Duodenal mucosa (tissue), 2 donors: ENCODE data around the gene PARP15.

Experiments used
- H3K27ac ChIP-seq: one replicate; pipeline ENCODE4 v1.7.0; 2013; ENCODE audit warnings: low read depth, low read length
- H3K27me3 ChIP-seq, 2 donors: one replicate each; pipeline ENCODE4 v1.7.0; 2013; ENCODE audit warnings: low read length in 2 of 2, control low read depth in 1 of 2; ENCODE audit not compliant: insufficient read depth in 2 of 2, control insufficient read depth in 1 of 2
- H3K36me3 ChIP-seq, 2 donors: one replicate each; pipeline ENCODE4 v1.7.0; 2013; ENCODE audit warnings: low read length in 2 of 2, control low read depth in 1 of 2; ENCODE audit not compliant: insufficient read depth in 2 of 2, control insufficient read depth in 1 of 2
- H3K4me1 ChIP-seq, 2 donors: one replicate each; pipeline ENCODE4 v1.7.0; 2013; ENCODE audit warnings: low read length in 2 of 2, control low read depth in 1 of 2; ENCODE audit not compliant: insufficient read depth in 2 of 2, control insufficient read depth in 1 of 2
- H3K4me3 ChIP-seq, 2 donors: one replicate each; pipeline ENCODE4 v1.7.0; 2013; ENCODE audit warnings: low read length in 2 of 2, low read depth in 1 of 2
- H3K9ac ChIP-seq, 2 donors: one replicate each; pipeline ENCODE4 v1.7.0; 2013; ENCODE audit warnings: low read length in 2 of 2, low read depth in 1 of 2
- H3K9me3 ChIP-seq, 2 donors: one replicate each; pipeline ENCODE4 v1.7.0; 2013; ENCODE audit warnings: low read length in 2 of 2, control low read depth in 1 of 2; ENCODE audit not compliant: control insufficient read depth in 1 of 2

Gene PARP15

DNA sequence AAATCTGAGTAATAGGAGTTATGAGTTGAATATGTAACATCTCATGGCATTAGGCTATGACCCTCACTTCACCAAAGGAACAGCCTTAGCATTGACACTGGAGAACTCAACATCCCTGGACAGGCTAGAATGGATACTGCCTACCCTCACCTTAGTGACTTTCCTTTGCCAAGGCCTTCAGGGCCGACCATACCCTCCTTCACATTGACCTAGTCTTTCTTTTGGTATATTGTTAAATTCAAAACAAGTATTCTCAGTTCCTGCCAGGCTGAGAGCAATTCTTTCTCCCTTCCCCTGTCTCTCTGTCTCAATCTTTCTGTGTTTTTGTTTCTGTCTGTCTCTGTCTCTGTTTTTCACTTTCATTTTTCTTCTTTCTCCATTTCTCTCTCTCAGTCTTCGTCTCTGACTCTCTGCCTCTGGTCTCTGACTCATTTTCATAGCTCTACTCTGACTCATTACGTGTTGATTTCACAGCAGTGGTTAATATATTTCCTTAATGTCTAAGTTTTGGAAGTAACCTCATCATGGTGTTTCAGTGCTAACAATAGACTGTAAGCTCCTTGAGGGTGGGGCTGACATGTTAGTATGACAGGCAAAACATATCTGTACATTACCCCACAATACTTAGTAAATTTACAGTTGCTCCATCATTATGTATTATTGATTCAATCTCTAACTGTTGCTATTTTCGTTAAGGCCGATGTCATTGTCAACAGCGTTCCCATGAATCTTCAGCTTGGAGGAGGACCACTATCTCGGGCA lies 32.5 kb downstream of the PARP15 start:
- H3K27me3 ChIP-seq = no peaks in the 10 kb centered on the region
- H3K27ac ChIP-seq = no peak overlapping the region
- no peak overlapping the region for H3K9ac ChIP-seq

DNA sequence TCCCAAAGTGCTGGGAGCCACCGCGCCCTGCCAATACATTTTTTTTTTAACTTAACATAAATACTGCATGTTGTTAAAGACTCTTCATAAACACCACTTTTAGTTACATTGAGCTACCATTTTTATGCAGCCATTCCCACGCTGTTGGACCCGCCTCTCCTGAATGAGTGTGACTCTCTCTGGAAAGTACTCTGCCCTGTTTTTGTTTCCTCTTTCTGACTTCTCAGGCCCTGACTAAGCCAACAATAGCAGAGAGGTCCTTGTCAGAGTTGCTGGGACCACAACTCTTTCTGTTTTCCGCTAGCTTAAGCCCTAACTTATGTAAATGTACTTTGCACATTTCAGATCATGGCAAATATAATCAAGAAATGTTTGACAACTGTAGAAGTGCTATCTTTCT lies 35.2 kb downstream of the PARP15 start:
- H3K9ac ChIP-seq = no peak overlapping the region
- no peaks in the 10 kb centered on the region for H3K27me3 ChIP-seq
- H3K36me3 ChIP-seq = no peaks in the 10 kb centered on the region
- no peak overlapping the region for H3K4me3 ChIP-seq
- H3K4me1 ChIP-seq = no peaks in the 10 kb centered on the region
- H3K27ac ChIP-seq = no peak overlapping the region
- no peaks in the 10 kb centered on the region for H3K9me3 ChIP-seq

More for the DNA sequence above, 32.5 kb downstream of the PARP15 start:
- no peaks in the 10 kb centered on the region for H3K36me3 ChIP-seq
- H3K4me1 ChIP-seq = no peaks in the 10 kb centered on the region
- H3K9me3 ChIP-seq = no peaks in the 10 kb centered on the region
- H3K4me3 ChIP-seq = no peak overlapping the region

DNA sequence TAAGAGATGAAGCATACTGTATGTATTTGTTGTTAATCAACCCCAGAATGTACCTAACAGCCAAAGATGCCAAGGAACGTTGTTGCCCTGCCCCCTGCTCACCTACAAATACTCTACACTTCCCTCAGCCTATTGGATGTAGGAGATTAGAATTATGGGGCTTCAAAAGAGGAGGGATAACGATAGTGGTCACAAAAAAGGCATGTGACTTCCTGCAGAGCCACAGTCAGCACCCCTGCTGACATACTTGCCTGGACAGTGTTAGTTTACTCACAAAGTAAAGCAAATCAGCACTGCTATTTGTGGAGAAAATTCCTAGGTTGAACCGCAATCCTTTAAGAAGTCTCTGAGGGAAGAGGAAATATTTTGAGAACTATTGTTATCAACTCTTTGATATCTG lies 37.9 kb downstream of the PARP15 start:
- Histone ChIP-seq H3K27ac (no peak overlapping the region), H3K4me1 (no peaks in the 10 kb centered on the region), H3K9me3 (no peaks in the 10 kb centered on the region), H3K4me3 (no peak overlapping the region), H3K27me3 (no peaks in the 10 kb centered on the region), H3K9ac (no peak overlapping the region), H3K36me3 (no peaks in the 10 kb centered on the region)

DNA sequence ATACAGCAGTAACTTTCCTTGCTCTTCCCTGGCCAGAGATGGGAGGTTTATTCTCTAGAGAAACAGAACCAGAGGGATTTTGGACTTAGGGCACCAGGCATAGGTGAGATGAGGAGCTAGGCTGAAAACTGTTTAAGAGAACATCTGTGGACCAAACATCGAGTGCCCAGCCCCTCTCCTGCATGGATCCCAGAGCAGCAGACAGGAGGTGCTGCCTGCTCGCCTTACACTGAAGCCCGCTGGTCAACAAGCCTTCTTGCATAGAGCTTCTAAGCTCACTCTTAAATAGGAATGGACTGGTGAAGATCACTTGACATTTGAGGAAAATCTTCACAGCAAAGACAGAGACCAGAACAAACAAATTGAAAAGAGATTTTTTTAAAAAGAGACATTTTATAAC lies 41.2 kb downstream of the PARP15 start:
- H3K4me3 ChIP-seq = no peak overlapping the region
- no peaks in the 10 kb centered on the region for H3K36me3 ChIP-seq
- H3K27ac ChIP-seq = no peak overlapping the region
- H3K9me3 ChIP-seq = no peaks in the 10 kb centered on the region
- no peaks in the 10 kb centered on the region for H3K27me3 ChIP-seq
- H3K9ac ChIP-seq = no peak overlapping the region
- H3K4me1 ChIP-seq = no peaks in the 10 kb centered on the region

DNA sequence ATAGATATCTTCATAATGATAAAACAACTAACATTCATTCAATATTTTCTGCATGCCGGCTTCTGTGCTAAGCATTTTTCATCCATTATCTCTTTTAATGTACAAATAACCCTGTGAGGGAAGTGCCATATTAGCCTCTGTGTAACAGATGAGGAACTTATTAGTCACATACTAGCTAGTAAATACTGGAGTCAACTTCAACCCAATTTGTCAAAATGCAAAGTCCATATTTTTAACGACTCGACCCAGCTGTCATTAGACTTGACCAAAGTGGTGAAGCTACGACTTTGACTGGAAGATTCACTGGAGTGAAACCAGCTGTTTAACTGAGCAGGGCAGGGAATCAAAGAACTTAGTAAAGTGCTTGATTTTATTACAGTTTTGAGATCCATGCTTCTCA lies 41.6 kb downstream of the PARP15 start:
- Histone ChIP-seq H3K4me1 (no peaks in the 10 kb centered on the region), H3K27ac (no peak overlapping the region), H3K4me3 (no peak overlapping the region), H3K9ac (no peak overlapping the region), H3K36me3 (no peaks in the 10 kb centered on the region), H3K27me3 (no peaks in the 10 kb centered on the region), H3K9me3 (no peaks in the 10 kb centered on the region)

DNA sequence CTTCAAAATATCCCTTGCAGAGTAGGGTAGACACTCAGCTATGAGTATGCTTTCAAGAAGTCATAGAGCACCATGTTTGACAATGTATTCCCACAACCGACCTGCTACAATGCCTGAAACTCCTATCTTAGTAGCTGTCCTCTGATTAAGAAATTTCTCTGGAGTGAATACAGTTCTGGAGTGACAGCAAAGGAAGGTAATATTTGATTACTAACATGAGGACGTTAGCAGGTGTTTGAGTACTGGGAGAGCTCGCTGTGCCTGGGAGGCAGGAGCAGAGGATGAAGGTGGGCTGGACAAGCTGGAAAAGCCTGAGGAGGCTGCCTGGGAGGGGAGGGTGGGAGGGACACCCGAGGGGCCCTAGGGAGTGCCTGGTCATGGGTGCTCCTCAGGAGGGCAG lies 42.9 kb downstream of the PARP15 start:
- no peaks in the 10 kb centered on the region for H3K9me3 ChIP-seq
- H3K4me1 ChIP-seq = no peaks in the 10 kb centered on the region
- H3K4me3 ChIP-seq = no peak overlapping the region
- H3K27ac ChIP-seq = no peak overlapping the region
- H3K9ac ChIP-seq = no peak overlapping the region
- no peaks in the 10 kb centered on the region for H3K36me3 ChIP-seq
- H3K27me3 ChIP-seq = no peaks in the 10 kb centered on the region

DNA sequence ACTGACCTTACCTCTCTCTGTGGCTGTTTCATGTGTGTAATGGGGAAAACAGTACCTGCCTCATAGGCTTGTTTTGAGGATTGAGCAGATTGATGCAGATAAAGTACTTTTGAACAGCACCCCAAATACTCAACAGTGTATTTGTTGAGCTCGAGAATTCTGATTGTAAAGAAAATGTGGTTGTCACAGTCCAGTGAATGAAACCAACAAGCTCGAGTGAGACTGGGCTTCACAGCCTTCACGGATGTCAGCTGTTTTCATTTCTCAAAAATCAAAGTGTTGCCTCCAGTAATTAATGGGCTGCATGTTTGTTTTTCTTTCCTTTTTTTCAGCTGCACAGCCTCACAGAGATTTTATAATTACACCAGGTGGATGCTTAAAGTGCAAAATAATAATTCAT lies 43.7 kb downstream of the PARP15 start:
- no peaks in the 10 kb centered on the region for H3K36me3 ChIP-seq
- no peaks in the 10 kb centered on the region for H3K9me3 ChIP-seq
- H3K27ac ChIP-seq = no peak overlapping the region
- no peak overlapping the region for H3K4me3 ChIP-seq
- H3K27me3 ChIP-seq = no peaks in the 10 kb centered on the region
- no peaks in the 10 kb centered on the region for H3K4me1 ChIP-seq
- H3K9ac ChIP-seq = no peak overlapping the region

DNA sequence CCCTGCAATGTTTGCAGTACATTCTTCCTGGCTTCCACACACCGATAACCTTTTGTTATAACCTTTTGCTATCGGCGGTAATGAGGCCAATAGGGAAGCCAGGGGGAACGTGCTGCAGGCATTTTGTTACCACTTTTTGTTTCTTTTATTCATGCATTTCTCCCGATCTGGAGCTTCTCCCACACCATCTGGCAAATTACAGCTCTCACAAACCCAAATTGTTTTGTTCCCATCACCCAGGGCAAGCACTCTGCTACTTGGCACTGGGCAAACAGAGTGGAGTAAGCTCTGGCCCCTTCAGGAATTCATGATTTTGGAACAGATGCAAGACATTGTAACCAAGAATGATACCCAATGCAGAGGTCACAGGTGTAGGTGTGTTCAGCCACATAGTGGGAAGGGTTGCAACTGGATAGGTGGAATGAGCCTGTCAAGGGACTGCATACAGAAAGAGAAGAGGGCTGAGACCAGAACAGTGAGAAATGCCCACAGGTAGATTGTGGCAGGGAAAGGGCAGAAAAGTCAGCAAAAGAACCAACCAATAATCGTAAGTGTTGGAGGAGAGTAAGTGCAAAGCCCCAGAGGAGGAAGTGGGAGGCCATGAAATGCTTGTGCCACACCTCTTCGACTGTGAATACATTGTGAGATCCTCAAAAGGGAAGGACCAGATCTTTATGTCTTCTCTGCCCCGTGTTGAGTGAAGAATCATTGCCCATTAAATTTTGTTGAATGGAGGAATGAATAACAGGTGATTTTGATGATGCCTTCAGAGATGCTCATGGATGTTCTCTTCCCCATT lies 45.8 kb downstream of the PARP15 start:
- H3K4me1 ChIP-seq = no peaks in the 10 kb centered on the region
- no peaks in the 10 kb centered on the region for H3K36me3 ChIP-seq
- no peak overlapping the region for H3K9ac ChIP-seq
- H3K4me3 ChIP-seq = no peak overlapping the region
- no peaks in the 10 kb centered on the region for H3K27me3 ChIP-seq
- no peak overlapping the region for H3K27ac ChIP-seq
- no peaks in the 10 kb centered on the region for H3K9me3 ChIP-seq

DNA sequence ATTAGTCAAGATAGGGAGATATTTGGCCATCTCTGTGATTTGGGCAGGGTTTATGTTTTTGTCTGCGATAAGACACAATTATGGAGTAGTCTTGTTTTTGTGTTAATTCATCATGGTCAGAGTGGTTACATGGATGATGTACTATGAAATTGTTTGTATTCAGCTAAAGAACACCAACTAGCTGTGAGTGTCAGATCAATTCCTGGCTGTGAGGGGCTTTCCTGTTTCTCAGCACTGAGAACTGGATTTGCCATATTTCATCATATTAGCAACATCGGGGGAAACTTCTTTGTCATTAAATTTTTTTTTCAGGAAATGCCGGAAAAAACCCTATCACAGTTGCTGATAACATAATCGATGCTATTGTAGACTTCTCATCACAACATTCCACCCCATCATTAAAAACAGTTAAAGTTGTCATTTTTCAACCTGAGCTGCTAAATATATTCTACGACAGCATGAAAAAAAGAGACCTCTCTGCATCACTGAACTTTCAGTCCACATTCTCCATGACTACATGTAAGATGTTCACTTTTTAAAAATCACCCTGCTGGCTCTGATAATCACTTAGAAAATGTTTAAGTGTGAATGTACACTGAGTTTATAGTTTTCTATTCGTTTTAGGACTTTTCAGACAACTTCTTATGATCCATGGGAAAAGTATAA lies 49.2 kb downstream of the PARP15 start:
- no peaks in the 10 kb centered on the region for H3K4me1 ChIP-seq
- no peaks in the 10 kb centered on the region for H3K9me3 ChIP-seq
- no peak overlapping the region for H3K27ac ChIP-seq
- H3K27me3 ChIP-seq = no peaks in the 10 kb centered on the region
- H3K36me3 ChIP-seq = no peaks in the 10 kb centered on the region
- no peak overlapping the region for H3K9ac ChIP-seq
- no peak overlapping the region for H3K4me3 ChIP-seq

DNA sequence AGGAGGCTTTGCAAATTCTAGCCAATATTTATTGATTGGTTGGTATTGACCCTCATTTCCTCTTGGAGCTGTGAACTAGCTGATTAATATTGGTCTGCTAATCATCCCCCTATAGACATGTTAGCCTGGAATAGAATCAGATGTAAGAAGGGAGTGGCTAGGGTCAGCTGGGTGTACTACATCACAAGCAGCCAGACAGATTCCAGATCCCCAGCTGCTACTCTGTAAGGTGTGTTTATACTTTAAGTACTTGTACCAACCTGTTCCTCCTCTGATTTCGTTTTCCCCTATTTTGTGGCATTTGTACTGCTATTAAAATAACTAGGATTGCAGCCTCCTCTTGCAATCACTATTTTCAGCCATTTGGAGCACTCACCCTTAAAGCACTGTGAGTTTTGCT lies 49.9 kb downstream of the PARP15 start:
- Histone ChIP-seq H3K27me3 (no peaks in the 10 kb centered on the region), H3K4me3 (no peak overlapping the region), H3K9me3 (no peaks in the 10 kb centered on the region), H3K4me1 (no peaks in the 10 kb centered on the region), H3K9ac (no peak overlapping the region), H3K36me3 (no peaks in the 10 kb centered on the region), H3K27ac (no peak overlapping the region)
